Right renal pelvis (tissue), 4 donors: Measurements from ENCODE around the gene SETX. TPM values are rescaled to one million over a fixed set of nuclear protein-coding genes. Genes with fewer than 3 reads are reported as not detected.
"Not testable (repeated sequence)": the region's sequence is repeated elsewhere in the genome, so short reads cannot be mapped to it uniquely, and the experiment has no call there.

Source experiments
- DNase-seq, 4 donors: peaks; one replicate each; pipeline ENCODE4 v3.0.0-alpha.2; 2013; ENCODE audit warnings: low read depth in 4 of 4, low spot score in 3 of 4, missing footprints in 1 of 4
- polyA plus RNA-seq, 4 donors: library from polyadenylated mRNA; unstranded; fragments of 120-200 nt; gene quantifications; one replicate each; pipeline ENCODE4 v1.2.1, GENCODE V29; 2013; ENCODE audit not compliant: insufficient read length in 4 of 4

The SETX gene
- polyA plus RNA-seq, 4 donors = 43.8 to 52.7 (median 46.4) TPM

GRCh38 chr9:132293145-132293721 lies 61.6 kb downstream of the SETX start:
- DNase-seq = no peak

- DNase-seq = no peak
Measured at GRCh38 chr9:132288966-132289365, 65.8 kb downstream of the SETX start.

GRCh38 chr9:132288361-132288760 lies 66.4 kb downstream of the SETX start:
- DNase-seq = no peak

GRCh38 chr9:132287256-132287760 lies 67.5 kb downstream of the SETX start:
- no peak for DNase-seq

- no peak for DNase-seq
Measured at GRCh38 chr9:132283863-132284262, 70.9 kb downstream of the SETX start.

GRCh38 chr9:132283165-132283564 lies 71.6 kb downstream of the SETX start:
- DNase-seq = no peak

- DNase-seq = no peak
Measured at GRCh38 chr9:132274861-132275260, 79.9 kb downstream of the SETX start.

- DNase-seq = not testable (repeated sequence)
Measured at GRCh38 chr9:132269704-132270516, 84.9 kb downstream of the SETX start.

- peak in 3 of 4 donors; percentile 38 to 58 (median 42) for DNase-seq
Measured at GRCh38 chr9:132268725-132269352, 85.9 kb downstream of the SETX start.

GRCh38 chr9:132267660-132268059 lies 87.1 kb downstream of the SETX start:
- no peak for DNase-seq

GRCh38 chr9:132266017-132266416 lies 88.8 kb downstream of the SETX start:
- DNase-seq = no peak

- no peak for DNase-seq
Measured at GRCh38 chr9:132260846-132261245, 93.9 kb downstream of the SETX start.

- no peak for DNase-seq
Measured at GRCh38 chr9:132250324-132251262, 104.2 kb downstream of the SETX start.

GRCh38 chr9:132249690-132250089 lies 105.1 kb downstream of the SETX start:
- DNase-seq = no peak

GRCh38 chr9:132249123-132249522 lies 105.7 kb downstream of the SETX start:
- DNase-seq = no peak

GRCh38 chr9:132247942-132248341 lies 106.8 kb downstream of the SETX start:
- DNase-seq = no peak

- DNase-seq = no peak
Measured at GRCh38 chr9:132245465-132245864, 109.3 kb downstream of the SETX start.

- no peak for DNase-seq
Measured at GRCh38 chr9:132244582-132245455, 110.0 kb downstream of the SETX start.
